Testis (tissue), 3 donors: ENCODE data around the gene GSG1L. TPM values are rescaled to one million over a fixed set of nuclear protein-coding genes. Genes with fewer than 3 reads are reported as not detected.

ENCODE experiments used
- DNase-seq: peaks from one replicate; pipeline ENCODE4 v3.0.0-alpha.2; 2019
- H3K27ac ChIP-seq, 2 donors: fragments of 200-600 bp; sonication (generic); one replicate each; pipeline ENCODE4 v1.5.1; 2019
- H3K27me3 ChIP-seq: fragments of 200-600 bp; sonication (generic); one replicate; pipeline ENCODE4 v1.5.1; 2019
- H3K36me3 ChIP-seq: fragments of 200-600 bp; sonication (generic); one replicate; pipeline ENCODE4 v1.5.1; 2017; ENCODE audit warnings: low read depth; ENCODE audit errors: missing control alignments
- H3K4me1 ChIP-seq: fragments of 200-600 bp; sonication (generic); one replicate; pipeline ENCODE4 v1.5.1; 2019
- H3K4me3 ChIP-seq, 2 donors: fragments of 200-600 bp; sonication (generic); one replicate each; pipeline ENCODE4 v1.5.1; 2017 to 2019
- H3K9me3 ChIP-seq: fragments of 200-600 bp; sonication (generic); one replicate; pipeline ENCODE4 v1.5.1; 2017
- POLR2A ChIP-seq: fragments of 450-650 bp; IDR thresholded peaks from one replicate; pipeline ENCODE4 v1.6.1; 2017; ENCODE audit warnings: antibody characterized with exemption, mild to moderate bottlenecking, moderate library complexity
- WGBS, 2 donors: methylation state at CpG; one replicate each; pipeline ENCODE4 v1.1.5; 2018; 5-methylcytosine and 5-hydroxymethylcytosine counted together
- intact Hi-C: fragments of 100-400 bp; cut with DNase I; formaldehyde crosslinking; loops from one replicate; pipeline ENCODE4 v1.15.1; 2023; ENCODE audit warnings: low total_unique reads
- polyA plus RNA-seq: library from polyadenylated mRNA; stranded (reverse); fragments of 350-450 nt; fragmentation: Illumina TruSeq; extraction: RNeasy Lipid Tissue Mini Kit (QIAGEN cat#74804); gene quantifications from one replicate; pipeline ENCODE4 v1.2.3, GENCODE V29; 2014; ENCODE audit warnings: low read depth, low replicate concordance; ENCODE audit not compliant: insufficient read depth
- total RNA-seq, 2 donors: library from RNA; depleted of rRNA; stranded (reverse); fragments of >200 nt; gene quantifications; one replicate each; pipeline ENCODE4 v1.2.3, GENCODE V29; 2016
- TF ChIP-seq, protein P1 (sequence below), 3 experiments: fragments of 450-650 bp in 2 of 3; fragments of 200-600 bp in 1 of 3; sonication (generic) in 1 of 3; IDR thresholded peaks; one replicate each; pipeline ENCODE4 v1.5.1; 2016 to 2019; ENCODE audit warnings: antibody characterized with exemption in 3 of 3, mild to moderate bottlenecking in 2 of 3, moderate library complexity in 1 of 3

Gene GSG1L
- total and polyA plus RNA-seq, 3 donors from 2014 or later, result 1.1 to 2.8 (median 1.9) TPM

DNA sequence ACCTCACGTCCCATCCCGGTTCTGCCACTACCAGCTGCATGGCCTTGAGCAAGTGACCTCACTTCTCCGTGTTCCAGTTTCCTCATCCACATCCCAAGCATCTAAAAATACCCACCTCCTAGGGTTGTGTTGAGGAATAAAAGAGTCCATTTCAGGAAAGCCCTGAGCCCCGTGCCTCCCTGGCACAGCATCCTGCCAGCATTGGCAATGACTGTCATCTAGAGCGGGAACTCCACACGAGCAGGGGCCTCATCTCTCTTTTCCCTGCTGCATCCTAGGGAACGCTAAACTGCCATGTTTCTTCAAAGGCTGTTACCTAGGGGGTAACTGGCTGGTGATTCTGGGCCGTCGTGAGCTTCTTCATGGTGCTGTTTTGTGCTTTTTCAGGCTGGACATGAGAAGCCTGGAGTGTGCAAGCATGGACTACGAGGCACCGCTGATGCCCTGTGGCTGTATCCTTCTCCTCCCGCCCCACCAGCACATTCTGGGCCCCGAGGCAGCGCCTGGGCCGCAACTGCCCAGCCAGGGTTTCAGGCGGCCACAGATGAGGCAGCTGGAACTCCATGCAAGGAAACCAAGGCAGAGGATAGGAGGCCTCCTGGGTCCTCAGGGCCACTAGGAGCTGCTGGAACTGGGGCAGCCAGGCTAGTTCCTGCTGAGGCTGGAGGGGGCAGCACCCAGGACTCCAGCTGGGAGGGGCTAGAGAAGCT, 292.2 kb downstream of the GSG1L start:
- no peaks in the 10 kb centered on the region for H3K27me3 ChIP-seq
- H3K36me3 ChIP-seq, result no peaks in the 10 kb centered on the region
- no peak overlapping the region for H3K4me3 ChIP-seq
- H3K4me1 ChIP-seq, result no peaks in the 10 kb centered on the region
- intact Hi-C loops, result no loop called here
- no peaks in the 10 kb centered on the region for H3K9me3 ChIP-seq
- WGBS, 2 donors, result 91 to 93% methylated on average over 16 of the region's 16 CpGs
- no peak for DNase-seq
- TF ChIP-seq, protein P1, sequence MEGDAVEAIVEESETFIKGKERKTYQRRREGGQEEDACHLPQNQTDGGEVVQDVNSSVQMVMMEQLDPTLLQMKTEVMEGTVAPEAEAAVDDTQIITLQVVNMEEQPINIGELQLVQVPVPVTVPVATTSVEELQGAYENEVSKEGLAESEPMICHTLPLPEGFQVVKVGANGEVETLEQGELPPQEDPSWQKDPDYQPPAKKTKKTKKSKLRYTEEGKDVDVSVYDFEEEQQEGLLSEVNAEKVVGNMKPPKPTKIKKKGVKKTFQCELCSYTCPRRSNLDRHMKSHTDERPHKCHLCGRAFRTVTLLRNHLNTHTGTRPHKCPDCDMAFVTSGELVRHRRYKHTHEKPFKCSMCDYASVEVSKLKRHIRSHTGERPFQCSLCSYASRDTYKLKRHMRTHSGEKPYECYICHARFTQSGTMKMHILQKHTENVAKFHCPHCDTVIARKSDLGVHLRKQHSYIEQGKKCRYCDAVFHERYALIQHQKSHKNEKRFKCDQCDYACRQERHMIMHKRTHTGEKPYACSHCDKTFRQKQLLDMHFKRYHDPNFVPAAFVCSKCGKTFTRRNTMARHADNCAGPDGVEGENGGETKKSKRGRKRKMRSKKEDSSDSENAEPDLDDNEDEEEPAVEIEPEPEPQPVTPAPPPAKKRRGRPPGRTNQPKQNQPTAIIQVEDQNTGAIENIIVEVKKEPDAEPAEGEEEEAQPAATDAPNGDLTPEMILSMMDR (IDR thresholded peaks at IDR 0.05), result no peak
- no peak for TF ChIP-seq POLR2A
- no peak overlapping the region for H3K27ac ChIP-seq

DNA sequence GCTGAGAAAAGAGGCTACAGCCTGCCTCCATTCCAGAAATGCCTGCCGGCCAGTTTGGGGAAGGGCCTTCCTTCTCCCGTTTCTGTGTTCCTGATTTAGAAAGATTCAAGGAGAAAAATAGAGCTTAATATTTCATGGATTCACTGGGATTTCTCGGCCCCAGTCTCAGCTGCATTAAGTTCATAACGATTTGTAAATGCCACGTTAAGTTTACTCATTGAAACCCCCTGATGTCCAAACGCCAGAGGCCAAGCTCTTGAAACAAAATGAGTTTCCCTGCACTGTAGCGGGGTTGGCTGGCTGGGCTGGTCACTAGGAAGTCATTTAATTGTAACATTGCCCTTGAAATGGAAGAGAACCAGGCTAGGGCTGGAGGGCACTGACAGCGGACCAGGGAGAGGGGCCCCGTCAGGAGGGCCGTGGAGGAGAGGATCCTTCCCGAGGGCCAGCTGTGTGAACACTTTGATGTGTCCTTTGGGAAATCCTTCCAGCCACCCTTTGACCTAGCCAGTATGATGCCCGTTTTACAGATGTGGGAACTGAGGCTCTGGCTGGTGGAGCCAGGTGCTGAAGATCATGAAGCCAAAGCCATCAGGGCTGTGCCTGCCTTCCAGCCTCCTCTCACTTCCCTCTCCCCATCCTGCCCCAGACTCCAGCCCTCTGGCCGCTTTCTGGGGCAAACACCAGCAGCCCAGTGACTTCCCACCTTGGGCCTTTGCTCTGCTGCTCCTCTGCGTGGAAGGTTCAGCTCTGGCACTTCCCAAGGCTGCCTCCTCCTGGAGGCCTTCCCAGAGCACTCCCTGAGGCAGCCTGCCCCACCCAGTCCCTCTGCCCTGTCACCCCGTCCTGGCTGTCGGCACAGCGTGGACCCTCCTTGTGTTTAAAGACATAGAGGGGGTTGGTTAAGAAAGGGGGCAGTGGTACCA, 293.0 kb downstream of the GSG1L start:
- no peak overlapping the region for H3K4me3 ChIP-seq
- H3K27me3 ChIP-seq, result no peaks in the 10 kb centered on the region
- no peaks in the 10 kb centered on the region for H3K4me1 ChIP-seq
- no peak for DNase-seq
- no peaks in the 10 kb centered on the region for H3K36me3 ChIP-seq
- intact Hi-C loops, result no loop called here
- H3K9me3 ChIP-seq, result no peaks in the 10 kb centered on the region
- TF ChIP-seq POLR2A, result no peak
- TF ChIP-seq, protein P1 (IDR thresholded peaks at IDR 0.05), result no peak
- H3K27ac ChIP-seq, result no peak overlapping the region
- 85 to 88% methylated on average over 12 to 17 of the region's 17 CpGs for WGBS, 2 donors

- no peak for DNase-seq
- WGBS, 2 donors, result 90 to 94% methylated on average over 27 of the region's 27 CpGs
- no peaks in the 10 kb centered on the region for H3K4me1 ChIP-seq
- H3K4me3 ChIP-seq, result no peak overlapping the region
- intact Hi-C loops, result no loop called here
- no peaks in the 10 kb centered on the region for H3K36me3 ChIP-seq
- H3K9me3 ChIP-seq, result no peaks in the 10 kb centered on the region
- H3K27me3 ChIP-seq, result no peaks in the 10 kb centered on the region
- TF ChIP-seq, protein P1 (IDR thresholded peaks at IDR 0.05), result no peak
- no peak for TF ChIP-seq POLR2A
- H3K27ac ChIP-seq, result no peak overlapping the region
Observed at GRCh38 chr16:27769561-27770255, 293.8 kb downstream of the GSG1L start.

DNA sequence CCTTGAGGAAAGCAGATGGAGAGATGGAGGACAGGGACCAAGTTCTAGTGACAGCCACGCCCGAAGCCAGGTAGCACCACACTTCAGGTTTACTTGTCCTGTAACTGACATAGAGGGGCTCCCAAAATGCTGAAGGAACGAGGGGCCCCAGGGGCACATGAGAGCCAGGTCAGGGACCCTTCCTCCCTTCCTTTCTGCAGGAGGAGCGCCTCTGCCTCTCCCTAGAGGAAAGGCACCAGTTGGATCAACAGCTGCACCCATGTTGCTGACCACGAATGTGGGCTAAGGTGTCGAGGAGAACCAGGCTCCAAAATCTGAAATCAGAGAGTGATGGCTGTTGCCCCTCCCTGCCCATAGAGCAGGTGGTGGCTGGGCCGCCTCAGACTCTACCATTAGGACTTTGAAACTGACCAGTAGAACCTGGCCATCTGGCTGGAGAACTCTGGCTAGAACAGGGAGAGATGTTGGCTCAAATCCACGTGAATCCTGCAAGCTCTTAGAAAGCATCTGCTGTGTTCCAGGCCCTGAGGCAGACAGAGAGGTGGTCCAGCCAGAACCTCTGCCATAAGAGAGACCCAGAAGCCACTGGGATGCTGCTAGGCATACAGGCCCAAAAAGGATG, 294.8 kb downstream of the GSG1L start:
- Histone ChIP-seq H3K27ac (no peak overlapping the region), H3K36me3 (no peaks in the 10 kb centered on the region), H3K27me3 (no peaks in the 10 kb centered on the region), H3K4me3 (no peak overlapping the region), H3K9me3 (no peaks in the 10 kb centered on the region), H3K4me1 (no peaks in the 10 kb centered on the region)
- 81 to 89% methylated on average over 4 to 8 of the region's 8 CpGs for WGBS, 2 donors
- intact Hi-C loops, result no loop called here
- no peak for TF ChIP-seq POLR2A
- TF ChIP-seq, protein P1 (IDR thresholded peaks at IDR 0.05), result no peak
- DNase-seq, result no peak
